ENCODE data around the gene U2SURP. TPM values are rescaled to one million over a fixed set of nuclear protein-coding genes. Genes with fewer than 3 reads are reported as not detected.

Gene U2SURP
- total RNA-seq, 1 donor from 2014 or later, result 232 TPM

GRCh38 chr3:143092191-143092590 lies 90.8 kb downstream of the U2SURP start:
- Histone ChIP-seq H4K20me1 (ENCODE audit: low read depth) (no peaks in the 10 kb centered on the region), H3K9me3 (ENCODE audit: low read depth) (no peaks in the 10 kb centered on the region), H3K27me3 (no peaks in the 10 kb centered on the region), H3K4me3 (no peak overlapping the region), H2AFZ (replicated peaks) (no peak overlapping the region), H3K4me2 (no peak overlapping the region), H3K36me3 (no peaks in the 10 kb centered on the region), H3K27ac (no peak overlapping the region), H3F3A (ENCODE audit: low read depth) (no peaks in the 10 kb centered on the region), H3K9ac (no peak overlapping the region), H3K4me1 (peaks cover 3% of the 10 kb centered on the region), H3K79me2 (ENCODE audit: low read depth) (no peaks in the 10 kb centered on the region)
- Mint-ChIP-seq H3K4me3 (no peak overlapping the region), H3K27me3 (ENCODE audit: insufficient read depth, low read depth) (peaks cover 2% of the 10 kb centered on the region), H3K4me1 (peaks cover 7% of the 10 kb centered on the region), H3K9me3 (peaks cover 12% of the 10 kb centered on the region), H3K36me3 (no peaks in the 10 kb centered on the region), H3K27ac (no peak overlapping the region)
- DNase-seq (ENCODE audit: low spot score), result no peak
- TF ChIP-seq CTCF (IDR thresholded peaks at IDR 0.05) (no peak), EZH2phosphoT487 (IDR thresholded peaks at IDR 0.05) (no peak), EZH2 (IDR thresholded peaks at IDR 0.05) (no peak)

GRCh38 chr3:143095813-143096212 lies 94.4 kb downstream of the U2SURP start:
- peaks cover 3% of the 10 kb centered on the region for H3K4me1 ChIP-seq
- Mint-ChIP-seq H3K36me3 (no peaks in the 10 kb centered on the region), H3K27me3 (ENCODE audit: insufficient read depth, low read depth) (peaks cover 2% of the 10 kb centered on the region), H3K9me3 (no peaks in the 10 kb centered on the region), H3K4me3 (no peak overlapping the region), H3K27ac (no peak overlapping the region), H3K4me1 (peaks cover under 1% of the 10 kb centered on the region)
- no peaks in the 10 kb centered on the region for H3K9me3 ChIP-seq (ENCODE audit: low read depth)
- H3F3A ChIP-seq (ENCODE audit: low read depth), result no peaks in the 10 kb centered on the region
- no peaks in the 10 kb centered on the region for H3K36me3 ChIP-seq
- no peaks in the 10 kb centered on the region for H3K27me3 ChIP-seq
- H3K27ac ChIP-seq, result no peak overlapping the region
- no peak overlapping the region for H3K9ac ChIP-seq
- no peak overlapping the region for H3K4me2 ChIP-seq
- H3K79me2 ChIP-seq (ENCODE audit: low read depth), result no peaks in the 10 kb centered on the region
- TF ChIP-seq EZH2 (IDR thresholded peaks at IDR 0.05), result no peak
- no peak overlapping the region for H2AFZ ChIP-seq (replicated peaks)
- no peaks in the 10 kb centered on the region for H4K20me1 ChIP-seq (ENCODE audit: low read depth)
- H3K4me3 ChIP-seq, result no peak overlapping the region
- no peak for DNase-seq (ENCODE audit: low spot score)

GRCh38 chr3:143098032-143098764 lies 96.8 kb downstream of the U2SURP start:
- Histone ChIP-seq H4K20me1 (ENCODE audit: low read depth) (no peaks in the 10 kb centered on the region), H3K4me1 (no peaks in the 10 kb centered on the region), H3F3A (ENCODE audit: low read depth) (no peaks in the 10 kb centered on the region), H2AFZ (replicated peaks) (no peak overlapping the region), H3K79me2 (ENCODE audit: low read depth) (no peaks in the 10 kb centered on the region), H3K27me3 (no peaks in the 10 kb centered on the region), H3K27ac (no peak overlapping the region), H3K36me3 (no peaks in the 10 kb centered on the region), H3K4me2 (no peak overlapping the region), H3K9ac (no peak overlapping the region), H3K9me3 (ENCODE audit: low read depth) (no peaks in the 10 kb centered on the region), H3K4me3 (no peak overlapping the region)
- DNase-seq (ENCODE audit: low spot score), result no peak
- no peak for TF ChIP-seq EZH2phosphoT487 (IDR thresholded peaks at IDR 0.05)
- no peak for TF ChIP-seq CTCF (IDR thresholded peaks at IDR 0.05)
- Mint-ChIP-seq H3K4me1 (no peaks in the 10 kb centered on the region), H3K4me3 (no peak overlapping the region), H3K9me3 (peaks cover 2% of the 10 kb centered on the region), H3K36me3 (no peaks in the 10 kb centered on the region), H3K27ac (no peak overlapping the region), H3K27me3 (ENCODE audit: insufficient read depth, low read depth) (peaks cover 2% of the 10 kb centered on the region)

GRCh38 chr3:143099210-143099609 lies 97.8 kb downstream of the U2SURP start:
- TF ChIP-seq EZH2phosphoT487 (IDR thresholded peaks at IDR 0.05) (no peak), EZH2 (IDR thresholded peaks at IDR 0.05) (no peak), CTCF (IDR thresholded peaks at IDR 0.05) (no peak)

More at GRCh38 chr3:143099210-143099609, 97.8 kb downstream of the U2SURP start:
- no peak overlapping the region for H3K4me2 ChIP-seq
- no peak for DNase-seq (ENCODE audit: low spot score)
- H2AFZ ChIP-seq (replicated peaks), result no peak overlapping the region
- no peaks in the 10 kb centered on the region for H3K79me2 ChIP-seq (ENCODE audit: low read depth)
- no peaks in the 10 kb centered on the region for H3K36me3 Mint-ChIP-seq
- no peak overlapping the region for H3K27ac Mint-ChIP-seq
- no peaks in the 10 kb centered on the region for H3F3A ChIP-seq (ENCODE audit: low read depth)
- H3K27me3 Mint-ChIP-seq (ENCODE audit: insufficient read depth, low read depth), result peaks cover 2% of the 10 kb centered on the region
- H3K4me1 ChIP-seq, result no peaks in the 10 kb centered on the region
- H3K9me3 Mint-ChIP-seq, result peaks cover 6% of the 10 kb centered on the region
- no peak overlapping the region for H3K9ac ChIP-seq
- H4K20me1 ChIP-seq (ENCODE audit: low read depth), result no peaks in the 10 kb centered on the region
- no peak overlapping the region for H3K27ac ChIP-seq
- H3K27me3 ChIP-seq, result no peaks in the 10 kb centered on the region
- no peaks in the 10 kb centered on the region for H3K4me1 Mint-ChIP-seq
- H3K4me3 Mint-ChIP-seq, result no peak overlapping the region
- H3K4me3 ChIP-seq, result no peak overlapping the region
- no peaks in the 10 kb centered on the region for H3K9me3 ChIP-seq (ENCODE audit: low read depth)
- no peaks in the 10 kb centered on the region for H3K36me3 ChIP-seq
